HEK293 (cell line): Measurements from ENCODE around the gene ZKSCAN1.

ENCODE experiments used
- BCL11B ChIP-seq: fragments of 450-650 bp; formaldehyde crosslinking; IDR thresholded peaks from 2 replicates; pipeline ENCODE4 v1.5.1; 2016; ENCODE audit warnings: low read depth, missing biosample characterization, missing genetic modification characterization
- GLIS1 ChIP-seq: fragments of 450-650 bp; formaldehyde crosslinking; IDR thresholded peaks from 2 replicates; pipeline ENCODE4 v1.5.1; 2016; ENCODE audit warnings: missing biosample characterization, missing genetic modification characterization
- GLIS2 ChIP-seq: fragments of 450-650 bp; formaldehyde crosslinking; IDR thresholded peaks from 2 replicates; pipeline ENCODE4 v1.5.1; 2016; ENCODE audit warnings: missing biosample characterization, missing genetic modification characterization
- HOXC10 ChIP-seq: sonication (generic); formaldehyde crosslinking; IDR thresholded peaks from 2 replicates; pipeline ENCODE4 v1.8.1; 2023; ENCODE audit warnings: mild to moderate bottlenecking, missing genetic modification reagents
- SALL2 ChIP-seq: fragments of 450-650 bp; formaldehyde crosslinking; IDR thresholded peaks from 2 replicates; pipeline ENCODE4 v1.5.0; 2017; ENCODE audit warnings: missing biosample characterization, mild to moderate bottlenecking, missing genetic modification characterization, borderline replicate concordance
- SCRT1 ChIP-seq: fragments of 450-650 bp; formaldehyde crosslinking; IDR thresholded peaks from 2 replicates; pipeline ENCODE4 v1.5.1; 2016; ENCODE audit warnings: missing biosample characterization, missing genetic modification characterization, borderline replicate concordance
- SP2 ChIP-seq: fragments of 450-650 bp; formaldehyde crosslinking; IDR thresholded peaks from 2 replicates; pipeline ENCODE4 v1.5.1; 2016; ENCODE audit warnings: missing biosample characterization, missing genetic modification characterization
- TSHZ1 ChIP-seq: fragments of 450-650 bp; formaldehyde crosslinking; IDR thresholded peaks from 2 replicates; pipeline ENCODE4 v1.5.1; 2016; ENCODE audit warnings: missing biosample characterization, missing genetic modification characterization, borderline replicate concordance
- YY1 ChIP-seq: fragments of 450-650 bp; formaldehyde crosslinking; IDR thresholded peaks from 2 replicates; pipeline ENCODE4 v1.5.1; 2018; ENCODE audit warnings: missing biosample characterization, missing genetic modification characterization
- ZBTB7A ChIP-seq: fragments of 450-650 bp; formaldehyde crosslinking; IDR thresholded peaks from 2 replicates; pipeline ENCODE4 v1.5.1; 2016; ENCODE audit warnings: low read depth, missing biosample characterization, missing genetic modification characterization
- ZFHX2 ChIP-seq: fragments of 450-650 bp; formaldehyde crosslinking; conservative IDR thresholded peaks from 2 replicates; pipeline ENCODE4 v1.5.1; 2016; ENCODE audit warnings: missing biosample characterization, missing genetic modification characterization
- ZFP41 ChIP-seq: fragments of 450-650 bp; formaldehyde crosslinking; IDR thresholded peaks from 2 replicates; pipeline ENCODE4 v1.5.1; 2016; ENCODE audit warnings: missing biosample characterization, missing genetic modification characterization, borderline replicate concordance
- ZNF140 ChIP-seq: fragments of 450-650 bp; formaldehyde crosslinking; IDR thresholded peaks from 2 replicates; pipeline ENCODE4 v1.5.1; 2016; ENCODE audit warnings: missing biosample characterization, missing genetic modification characterization
- ZNF16 ChIP-seq: fragments of 450-650 bp; formaldehyde crosslinking; IDR thresholded peaks from 2 replicates; pipeline ENCODE4 v1.5.1; 2016; ENCODE audit warnings: low read depth, missing biosample characterization, missing genetic modification characterization
- ZNF169 ChIP-seq: fragments of 450-650 bp; formaldehyde crosslinking; IDR thresholded peaks from 2 replicates; pipeline ENCODE4 v1.5.1; 2016; ENCODE audit warnings: missing biosample characterization, missing genetic modification characterization
- ZNF24 ChIP-seq: fragments of 450-650 bp; formaldehyde crosslinking; IDR thresholded peaks from 2 replicates; pipeline ENCODE4 v1.5.1; 2016; ENCODE audit warnings: missing biosample characterization, missing genetic modification characterization
- ZNF324 ChIP-seq: fragments of 450-650 bp; formaldehyde crosslinking; IDR thresholded peaks from 2 replicates; pipeline ENCODE4 v1.5.1; 2016; ENCODE audit warnings: missing biosample characterization, missing genetic modification characterization
- ZNF341 ChIP-seq: fragments of 450-650 bp; formaldehyde crosslinking; IDR thresholded peaks from 2 replicates; pipeline ENCODE4; 2016; ENCODE audit warnings: low read depth, missing biosample characterization, missing genetic modification characterization
- ZNF366 ChIP-seq: fragments of 450-650 bp; formaldehyde crosslinking; conservative IDR thresholded peaks from 2 replicates; pipeline ENCODE4 v1.5.1; 2016; ENCODE audit warnings: missing biosample characterization, missing genetic modification characterization
- ZNF37A ChIP-seq: fragments of 450-650 bp; IDR thresholded peaks from 2 replicates; pipeline ENCODE4 v1.5.1; 2018; ENCODE audit warnings: missing biosample characterization, missing genetic modification characterization
- ZNF433 ChIP-seq: fragments of 450-650 bp; formaldehyde crosslinking; IDR thresholded peaks from 2 replicates; pipeline ENCODE4 v1.5.1; 2016; ENCODE audit warnings: missing biosample characterization, missing genetic modification characterization, low read depth
- ZNF510 ChIP-seq: fragments of 450-650 bp; formaldehyde crosslinking; IDR thresholded peaks from 2 replicates; pipeline ENCODE4 v1.5.1; 2018; ENCODE audit warnings: mild to moderate bottlenecking, missing genetic modification characterization, missing biosample characterization; ENCODE audit not compliant: insufficient replicate concordance
- ZNF513 ChIP-seq: fragments of 450-650 bp; IDR thresholded peaks from 2 replicates; pipeline ENCODE4 v1.5.1; 2018; ENCODE audit warnings: missing biosample characterization, missing genetic modification characterization
- ZNF549 ChIP-seq: fragments of 450-650 bp; IDR thresholded peaks from 2 replicates; pipeline ENCODE4 v1.5.1; 2018; ENCODE audit warnings: missing biosample characterization, missing genetic modification characterization, mild to moderate bottlenecking, inconsistent platforms, moderate library complexity
- ZNF596 ChIP-seq: fragments of 450-650 bp; IDR thresholded peaks from 2 replicates; pipeline ENCODE4 v1.5.0; 2018; ENCODE audit warnings: missing biosample characterization, mild to moderate bottlenecking, missing genetic modification characterization, moderate library complexity
- ZNF610 ChIP-seq: fragments of 450-650 bp; formaldehyde crosslinking; IDR thresholded peaks from 2 replicates; pipeline ENCODE4 v1.5.1; 2016; ENCODE audit warnings: missing biosample characterization, missing genetic modification characterization, borderline replicate concordance
- ZNF621 ChIP-seq: fragments of 450-650 bp; formaldehyde crosslinking; IDR thresholded peaks from 2 replicates; pipeline ENCODE4 v1.5.1; 2017; ENCODE audit warnings: missing biosample characterization, missing genetic modification characterization
- ZNF624 ChIP-seq: fragments of 450-650 bp; formaldehyde crosslinking; IDR thresholded peaks from 2 replicates; pipeline ENCODE4 v1.5.1; 2017; ENCODE audit warnings: missing biosample characterization, missing genetic modification characterization
- TF ChIP-seq, protein P1 (sequence below): fragments of 450-650 bp; formaldehyde crosslinking; IDR thresholded peaks from 2 replicates; pipeline ENCODE4 v1.5.1; 2017; ENCODE audit warnings: missing biosample characterization, missing genetic modification characterization
- TF ChIP-seq, protein P2 (sequence below): fragments of 450-650 bp; formaldehyde crosslinking; IDR thresholded peaks from 2 replicates; pipeline ENCODE4 v1.5.1; 2016; ENCODE audit warnings: missing biosample characterization, missing genetic modification characterization

ZKSCAN1 gene

DNA sequence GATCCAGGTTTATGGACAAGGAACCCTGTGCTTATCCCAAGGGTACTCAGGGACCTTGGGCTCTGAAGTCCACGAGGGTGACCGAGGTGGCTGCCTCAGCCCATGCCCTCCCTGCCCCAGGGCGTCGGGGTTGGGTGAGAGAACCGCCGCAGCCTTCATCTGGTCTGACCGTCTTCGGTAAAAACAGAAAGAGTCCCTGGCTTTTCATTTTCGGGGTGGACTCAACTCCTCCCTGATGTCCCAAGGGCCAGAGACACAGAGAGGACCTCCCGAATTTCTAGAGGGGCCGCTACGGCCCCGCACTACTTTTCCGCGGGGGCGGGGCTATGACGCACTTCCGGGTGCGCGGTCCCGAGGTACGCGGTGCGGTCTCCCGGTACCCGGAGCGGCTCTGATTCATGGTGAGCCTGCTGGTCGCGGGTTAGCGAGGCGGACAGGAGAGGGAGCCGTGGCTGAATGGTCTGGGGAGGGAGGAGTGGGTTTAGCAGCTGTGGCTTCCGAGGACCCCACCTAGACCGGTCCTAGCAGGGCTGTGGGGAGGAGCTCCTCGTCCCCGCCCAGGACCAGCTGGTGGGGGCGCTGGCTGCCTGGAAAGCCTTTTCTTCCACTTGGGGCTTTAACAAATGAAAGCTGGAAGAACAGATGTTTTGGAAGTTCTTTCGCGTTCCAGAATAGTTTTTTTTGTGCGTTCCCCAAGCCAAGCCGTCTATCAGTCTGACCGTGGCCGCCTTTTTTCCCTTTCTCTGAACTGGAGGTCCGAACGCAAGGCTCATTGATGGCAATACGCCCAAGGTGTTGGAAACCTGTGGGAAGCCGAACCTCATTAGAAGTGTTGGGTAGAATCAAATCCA, 34.3 kb downstream of the ZKSCAN1 start, which contains the start of gene ZSCAN21 (continued):
- TF ChIP-seq TSHZ1 (no peak), ZNF169 (no peak), ZNF596 (no peak), ZNF24 (tag by site-specific recombination) (peak; percentile 70), ZNF510 (tag by site-specific recombination) (no peak), ZNF624 (tag by site-specific recombination) (no peak), SALL2 (tag by site-specific recombination) (no peak), ZNF341 (tag by site-specific recombination) (peak; percentile 42; the same call in 1 of the 2 replicates), BCL11B (tag by site-specific recombination) (no peak), HOXC10 (CRISPR knock-in tag) (no peak), GLIS1 (peak; percentile 81), GLIS2 (tag by site-specific recombination) (peak; percentile 74), ZNF433 (tag by site-specific recombination) (no peak), ZNF366 (tag by site-specific recombination) (0 out of 2 replicates have a peak, but pooled peaks have one; percentile 11), ZNF610 (peak; percentile 88), SP2 (tag by site-specific recombination) (peak; percentile 88), SCRT1 (tag by site-specific recombination) (no peak), ZFHX2 (tag by site-specific recombination) (peak; percentile 71; the same call in 1 of the 2 replicates), ZNF140 (tag by site-specific recombination) (no peak), ZBTB7A (tag by site-specific recombination) (peak; percentile 11; the same call in 1 of the 2 replicates), ZNF513 (no peak), ZNF621 (tag by site-specific recombination) (no peak), ZNF549 (no peak), ZFP41 (no peak), ZNF16 (tag by site-specific recombination) (no peak), YY1 (tag by site-specific recombination) (no peak), ZNF37A (no peak), ZNF324 (tag by site-specific recombination) (0 out of 2 replicates have a peak, but pooled peaks have one; percentile 62)
- TF ChIP-seq, protein P1, sequence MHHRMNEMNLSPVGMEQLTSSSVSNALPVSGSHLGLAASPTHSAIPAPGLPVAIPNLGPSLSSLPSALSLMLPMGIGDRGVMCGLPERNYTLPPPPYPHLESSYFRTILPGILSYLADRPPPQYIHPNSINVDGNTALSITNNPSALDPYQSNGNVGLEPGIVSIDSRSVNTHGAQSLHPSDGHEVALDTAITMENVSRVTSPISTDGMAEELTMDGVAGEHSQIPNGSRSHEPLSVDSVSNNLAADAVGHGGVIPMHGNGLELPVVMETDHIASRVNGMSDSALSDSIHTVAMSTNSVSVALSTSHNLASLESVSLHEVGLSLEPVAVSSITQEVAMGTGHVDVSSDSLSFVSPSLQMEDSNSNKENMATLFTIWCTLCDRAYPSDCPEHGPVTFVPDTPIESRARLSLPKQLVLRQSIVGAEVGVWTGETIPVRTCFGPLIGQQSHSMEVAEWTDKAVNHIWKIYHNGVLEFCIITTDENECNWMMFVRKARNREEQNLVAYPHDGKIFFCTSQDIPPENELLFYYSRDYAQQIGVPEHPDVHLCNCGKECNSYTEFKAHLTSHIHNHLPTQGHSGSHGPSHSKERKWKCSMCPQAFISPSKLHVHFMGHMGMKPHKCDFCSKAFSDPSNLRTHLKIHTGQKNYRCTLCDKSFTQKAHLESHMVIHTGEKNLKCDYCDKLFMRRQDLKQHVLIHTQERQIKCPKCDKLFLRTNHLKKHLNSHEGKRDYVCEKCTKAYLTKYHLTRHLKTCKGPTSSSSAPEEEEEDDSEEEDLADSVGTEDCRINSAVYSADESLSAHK, result peak; percentile 41; the same call in 1 of the 2 replicates
- TF ChIP-seq, protein P2, sequence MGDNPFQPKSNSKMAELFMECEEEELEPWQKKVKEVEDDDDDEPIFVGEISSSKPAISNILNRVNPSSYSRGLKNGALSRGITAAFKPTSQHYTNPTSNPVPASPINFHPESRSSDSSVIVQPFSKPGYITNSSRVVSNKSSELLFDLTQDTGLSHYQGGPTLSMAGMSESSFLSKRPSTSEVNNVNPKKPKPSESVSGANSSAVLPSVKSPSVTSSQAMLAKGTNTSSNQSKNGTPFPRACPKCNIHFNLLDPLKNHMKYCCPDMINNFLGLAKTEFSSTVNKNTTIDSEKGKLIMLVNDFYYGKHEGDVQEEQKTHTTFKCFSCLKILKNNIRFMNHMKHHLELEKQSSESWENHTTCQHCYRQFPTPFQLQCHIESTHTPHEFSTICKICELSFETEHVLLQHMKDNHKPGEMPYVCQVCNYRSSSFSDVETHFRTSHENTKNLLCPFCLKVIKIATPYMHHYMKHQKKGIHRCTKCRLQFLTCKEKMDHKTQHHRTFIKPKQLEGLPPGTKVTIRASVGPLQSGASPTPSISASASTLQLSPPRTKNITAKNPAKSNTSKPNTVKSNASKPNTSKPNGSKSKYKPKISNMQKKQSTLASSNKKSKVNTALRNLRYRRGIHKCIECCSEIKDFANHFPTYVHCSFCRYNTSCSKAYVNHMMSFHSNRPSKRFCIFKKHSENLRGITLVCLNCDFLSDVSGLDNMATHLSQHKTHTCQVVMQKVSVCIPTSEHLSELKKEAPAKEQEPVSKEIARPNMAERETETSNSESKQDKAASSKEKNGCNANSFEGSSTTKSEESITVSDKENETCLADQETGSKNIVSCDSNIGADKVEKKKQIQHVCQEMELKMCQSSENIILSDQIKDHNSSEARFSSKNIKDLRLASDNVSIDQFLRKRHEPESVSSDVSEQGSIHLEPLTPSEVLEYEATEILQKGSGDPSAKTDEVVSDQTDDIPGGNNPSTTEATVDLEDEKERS (tag by site-specific recombination), result no peak
